HG03442 (cell line): Measurements from ENCODE around the gene AGBL4.

ENCODE experiments used
- ATAC-seq: cut with Tn5 transposase; IDR thresholded peaks from one replicate; pipeline ENCODE4 v1.9.1; 2021; ENCODE audit warnings: mild to moderate bottlenecking, moderate library complexity; ENCODE audit not compliant: unreplicated experiment

Gene AGBL4

GRCh38 chr1:48619539-48619938, 1404.2 kb downstream of the AGBL4 start:
- ATAC-seq: no peak

DNA sequence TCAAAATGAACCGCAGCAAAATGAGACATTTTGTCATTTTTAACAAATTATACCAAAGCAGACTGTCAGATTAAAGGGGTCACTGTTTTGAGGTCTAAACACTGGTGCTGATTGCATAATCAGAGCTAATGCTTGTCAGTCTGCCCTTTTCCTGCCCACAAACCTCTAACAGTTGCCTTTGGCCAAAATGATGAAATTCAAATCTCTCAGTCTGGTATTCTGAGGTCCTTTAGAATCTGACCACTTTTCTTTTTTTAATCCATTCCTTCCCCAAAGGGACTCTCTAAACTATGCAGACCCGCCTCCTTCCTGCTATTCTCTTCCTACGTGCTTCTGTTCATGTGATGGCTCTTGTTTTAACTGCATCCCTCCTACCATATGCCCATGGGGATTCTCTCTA, 1406.5 kb downstream of the AGBL4 start:
- ATAC-seq: no peak

DNA sequence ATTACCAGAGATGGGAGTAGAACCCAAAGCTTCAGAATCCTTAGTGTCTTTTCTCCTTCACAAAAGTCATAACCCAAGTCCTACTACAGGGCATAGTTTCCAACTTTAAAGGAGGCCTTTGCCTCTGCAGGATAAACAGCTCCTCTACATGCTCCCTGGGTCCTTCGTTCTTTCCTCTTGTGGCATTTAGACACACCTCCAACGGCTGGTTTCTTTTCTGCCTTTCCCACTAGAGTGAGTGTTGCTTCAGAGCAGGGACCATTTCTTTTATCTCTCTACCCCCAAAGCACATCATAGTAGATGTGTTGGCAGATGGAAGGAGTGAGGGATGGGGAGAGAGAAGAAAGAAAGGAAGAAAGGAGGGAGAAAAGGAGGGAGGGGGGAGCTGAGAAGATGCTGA, 1407.0 kb downstream of the AGBL4 start:
- no peak for ATAC-seq

DNA sequence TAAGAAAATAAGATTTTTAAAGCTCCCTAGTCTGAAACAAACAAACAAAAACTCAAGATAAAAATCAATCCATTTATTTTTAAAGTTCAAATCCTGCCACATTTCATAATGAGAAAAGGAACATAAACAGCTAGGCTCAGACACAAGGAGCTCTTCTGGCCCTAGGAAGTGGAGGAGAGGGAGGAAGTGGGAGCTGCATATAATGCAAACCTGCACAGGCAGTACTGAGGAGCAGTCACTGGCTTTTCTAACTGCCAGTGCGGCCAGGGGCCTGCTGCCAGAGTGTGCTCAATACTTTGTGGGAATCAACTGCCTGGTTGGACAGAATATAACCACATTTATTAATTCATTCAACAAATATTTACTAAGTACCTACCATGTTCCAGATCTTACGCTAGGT, 1411.9 kb downstream of the AGBL4 start:
- ATAC-seq: no peak

DNA sequence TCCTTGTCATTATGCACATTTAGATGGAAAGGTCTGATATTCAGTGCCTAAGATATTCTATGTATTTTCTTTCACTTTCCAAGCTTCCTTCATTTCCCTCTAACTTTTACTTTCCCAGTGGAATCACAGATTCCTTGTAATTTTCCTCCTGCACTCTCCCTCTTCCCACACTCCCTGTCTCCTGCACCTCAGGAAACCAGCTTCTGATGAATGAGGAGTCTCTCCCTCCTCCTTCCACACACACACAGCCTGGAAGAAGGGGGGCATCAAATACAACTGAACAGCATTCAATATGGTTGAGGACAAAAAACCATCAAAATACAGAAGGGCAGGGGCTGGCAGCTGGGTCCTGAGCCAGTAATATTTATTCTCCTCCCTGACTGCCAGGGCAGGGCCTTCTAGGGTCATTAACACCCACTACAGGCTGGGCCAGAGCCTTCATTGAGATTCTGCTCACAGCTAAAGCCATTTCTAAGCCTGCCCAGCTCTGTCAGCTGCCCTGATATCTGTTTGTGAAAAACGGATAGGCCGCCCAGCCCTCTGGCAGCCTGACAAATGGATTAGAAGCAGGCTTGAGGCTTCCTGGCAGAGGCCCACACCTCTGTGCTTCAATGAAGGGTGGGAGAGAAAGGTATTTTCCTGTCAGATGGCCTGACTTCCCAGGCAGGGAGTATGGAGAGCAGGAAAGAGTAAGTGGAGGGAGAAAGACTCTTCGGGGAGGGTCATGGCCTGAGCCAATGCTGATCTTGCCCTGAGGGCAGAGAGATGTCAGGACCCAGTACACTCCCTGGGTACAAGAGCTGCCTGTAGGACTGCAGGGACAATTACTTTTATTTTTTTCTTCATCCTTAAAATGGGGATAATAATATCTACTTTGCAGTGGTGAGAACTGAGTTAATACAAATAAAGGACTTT, 1412.9 kb downstream of the AGBL4 start:
- ATAC-seq: no peak

GRCh38 chr1:48608882-48609281, 1414.9 kb downstream of the AGBL4 start:
- no peak for ATAC-seq

DNA sequence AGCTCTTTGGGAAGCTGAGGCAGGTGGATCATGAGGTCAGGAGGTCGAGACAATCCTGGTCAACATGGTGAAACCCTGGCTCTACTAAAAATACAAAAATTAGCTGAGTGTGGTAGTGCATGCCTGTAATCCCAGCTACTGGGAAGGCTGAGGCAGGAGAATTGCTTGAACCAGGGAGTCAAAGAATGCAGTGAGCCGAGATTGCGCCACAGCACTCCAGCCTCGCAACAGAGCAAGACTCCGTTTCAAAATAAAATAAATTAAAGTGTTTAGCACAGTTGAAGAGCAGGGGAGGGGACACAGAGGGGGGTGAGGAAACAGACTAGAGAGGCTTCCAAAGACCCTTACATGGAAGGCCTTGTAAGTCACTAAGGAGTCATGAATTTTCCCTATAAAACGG, 1420.5 kb downstream of the AGBL4 start:
- ATAC-seq: no peak

GRCh38 chr1:48602349-48602748, 1421.4 kb downstream of the AGBL4 start:
- ATAC-seq: no peak

DNA sequence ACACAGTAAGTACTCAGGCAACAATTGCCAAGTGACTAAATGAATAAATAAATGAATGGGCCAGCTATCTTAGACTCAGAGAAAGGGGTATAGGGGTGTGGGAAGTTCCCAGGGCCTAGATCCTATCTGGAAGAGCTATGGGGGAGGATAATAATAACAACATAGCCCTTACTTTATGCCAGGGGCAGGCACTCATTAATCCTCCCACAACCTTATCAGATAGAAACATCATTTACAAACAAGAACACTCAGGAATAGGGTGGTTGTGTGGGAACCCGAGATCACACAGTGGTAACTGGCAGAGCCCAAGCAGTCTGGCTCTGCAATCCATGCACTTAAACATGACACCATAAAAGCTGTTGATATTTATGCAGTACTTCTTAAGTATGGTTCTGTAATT, 1423.6 kb downstream of the AGBL4 start:
- no peak for ATAC-seq

DNA sequence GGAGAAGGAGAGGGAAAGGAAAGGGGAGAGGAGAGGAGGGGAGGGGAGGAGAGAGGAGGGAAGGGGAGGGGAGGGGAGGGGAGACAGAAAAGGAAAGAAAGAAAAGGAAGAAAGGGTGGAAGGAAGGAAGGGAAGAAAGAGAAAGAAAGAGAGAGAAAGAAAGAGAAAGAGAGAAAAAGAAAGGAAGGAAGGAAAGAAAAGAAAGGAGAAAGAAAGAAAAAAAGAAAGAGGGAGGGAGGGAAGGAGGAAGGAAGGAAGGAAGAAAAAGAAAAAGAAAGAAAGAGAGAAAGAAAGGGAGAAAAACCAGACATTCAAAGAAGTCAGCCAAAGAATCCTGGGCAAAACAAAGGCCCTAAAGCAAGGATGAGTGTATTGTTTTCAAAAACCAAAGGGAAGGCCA, 1426.1 kb downstream of the AGBL4 start:
- ATAC-seq: no peak

DNA sequence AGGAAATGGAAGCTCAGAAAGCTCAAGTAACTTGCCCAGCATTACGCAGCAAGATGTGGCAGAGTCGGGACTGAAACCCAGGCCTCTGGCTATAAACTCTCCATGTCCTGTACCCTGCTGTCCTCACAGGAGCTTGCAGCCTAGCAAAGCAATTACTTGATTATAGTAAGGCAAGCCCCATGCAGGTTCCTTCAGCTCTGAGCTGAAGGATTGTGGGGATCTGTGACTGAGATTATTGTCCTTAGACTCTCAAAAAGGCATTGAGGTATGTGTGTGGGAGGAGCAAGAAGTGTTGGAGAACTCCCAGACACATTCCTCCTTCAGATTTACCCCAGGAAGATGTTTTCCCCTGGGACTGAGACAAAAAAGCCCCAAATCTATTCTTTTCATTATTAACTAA, 1427.7 kb downstream of the AGBL4 start:
- ATAC-seq: no peak

GRCh38 chr1:48595613-48596012, 1428.1 kb downstream of the AGBL4 start:
- ATAC-seq: no peak

GRCh38 chr1:48592330-48592729, 1431.4 kb downstream of the AGBL4 start:
- ATAC-seq: no peak

GRCh38 chr1:48591181-48591580, 1432.6 kb downstream of the AGBL4 start:
- ATAC-seq: no peak

DNA sequence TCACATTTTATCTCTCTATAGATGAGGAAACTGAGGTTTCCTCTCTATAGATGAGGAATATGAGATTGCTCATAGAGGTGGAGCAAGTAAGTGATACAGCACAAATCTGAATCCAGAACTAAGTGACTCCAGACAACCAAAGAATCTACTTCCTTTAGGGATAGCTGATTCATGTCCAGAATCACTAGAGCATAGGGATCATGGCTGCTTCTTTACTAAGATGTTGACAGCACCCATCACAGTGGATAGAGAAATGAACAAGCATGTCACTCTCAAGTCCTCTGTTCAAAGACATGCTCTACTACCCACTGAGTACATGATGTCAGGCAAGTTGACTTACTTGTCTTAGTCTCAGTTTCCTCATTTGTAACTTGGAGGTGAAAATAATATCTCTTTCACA, 1435.7 kb downstream of the AGBL4 start:
- ATAC-seq: no peak

DNA sequence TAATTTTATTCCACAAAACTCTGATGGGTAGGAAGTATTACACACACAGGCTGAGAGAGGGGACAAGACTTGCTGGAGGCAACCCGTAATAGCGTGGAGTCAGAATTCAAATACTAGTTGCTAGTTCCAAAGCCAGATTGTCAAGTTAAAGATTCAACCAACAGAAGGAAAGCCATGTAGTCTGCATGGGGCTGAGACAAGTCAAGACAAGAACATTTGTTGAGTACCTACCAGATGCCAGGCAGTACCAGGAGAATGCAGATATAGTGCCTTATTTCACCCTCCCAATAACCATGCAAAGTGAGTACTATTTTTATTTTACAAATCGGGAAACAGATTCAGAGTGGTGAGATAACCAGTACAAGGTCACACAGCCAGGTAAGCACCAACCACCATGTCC, 1441.3 kb downstream of the AGBL4 start:
- ATAC-seq: no peak

GRCh38 chr1:48581270-48581669, 1442.5 kb downstream of the AGBL4 start:
- ATAC-seq: no peak

GRCh38 chr1:48576565-48576964, 1447.2 kb downstream of the AGBL4 start:
- ATAC-seq: no peak

DNA sequence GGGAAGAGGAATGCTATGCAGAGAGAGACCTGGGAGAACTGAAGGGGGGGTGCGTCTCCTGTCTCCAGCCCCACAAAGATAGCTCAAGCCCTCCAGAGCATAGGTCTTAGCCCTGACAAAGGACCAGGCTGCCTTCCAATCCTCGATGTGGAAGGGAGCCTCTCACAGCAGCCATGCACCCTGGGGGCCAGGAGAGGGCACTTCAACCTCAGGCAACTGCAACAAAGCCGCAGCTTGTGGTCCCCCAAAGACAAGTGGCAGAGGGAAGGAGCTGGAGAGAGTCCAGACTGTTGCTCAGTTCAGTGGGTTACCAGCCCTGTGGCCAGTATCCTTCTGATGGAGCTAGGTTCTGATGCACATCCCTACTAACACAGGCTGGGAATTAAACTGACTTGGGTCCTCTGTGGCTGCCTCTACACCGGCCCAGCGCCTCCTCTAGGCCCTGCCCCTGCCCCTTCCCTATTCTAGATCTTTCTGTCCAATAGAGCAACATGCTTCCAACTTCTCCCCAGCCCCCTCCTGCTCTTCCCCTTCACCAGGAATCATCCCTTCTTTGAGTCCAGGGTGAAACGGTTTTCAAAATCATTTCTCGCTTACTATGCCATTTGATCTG, 1451.0 kb downstream of the AGBL4 start:
- no peak for ATAC-seq

DNA sequence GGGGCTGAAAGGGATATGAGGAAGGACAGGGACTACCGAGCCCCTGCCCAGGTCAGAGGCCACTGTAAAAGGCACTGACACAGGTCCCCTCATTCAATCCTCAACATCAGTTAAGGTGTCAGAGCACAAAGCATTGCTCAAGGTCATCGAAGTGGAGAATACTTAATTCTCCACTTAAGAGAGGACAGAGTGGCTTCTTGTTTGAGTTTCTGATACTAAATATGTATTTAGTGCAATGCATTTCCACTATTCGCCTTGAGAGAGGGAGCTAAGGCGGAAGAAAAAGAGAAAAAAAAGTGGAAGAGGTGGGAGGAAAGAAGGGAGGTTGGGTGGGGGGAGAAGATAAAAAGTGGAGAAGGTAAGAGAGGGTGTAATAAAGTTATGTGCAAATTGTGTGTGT, 1451.6 kb downstream of the AGBL4 start:
- no peak for ATAC-seq

- ATAC-seq: no peak
Measured at GRCh38 chr1:48571303-48571987, 1452.3 kb downstream of the AGBL4 start.

- ATAC-seq: no peak
Measured at GRCh38 chr1:48570568-48570967, 1453.2 kb downstream of the AGBL4 start.
